HL-60 (cell line): Measurements from ENCODE around the gene PTTG1IP.

ENCODE experiments used
- DNase-seq, 2 experiments: peaks; one replicate each; pipeline ENCODE4 v3.0.0-alpha.2; 2010 to 2020; ENCODE audit warnings: low read depth in 1 of 2, low spot score in 1 of 2
- H3K27ac ChIP-seq: fragments of 250-450 bp; sonication (Bioruptor Pico); replicated peaks from 2 replicates; pipeline ENCODE4 v1.5.1; 2020; ENCODE audit warnings: mild to moderate bottlenecking, moderate library complexity
- H3K27me3 ChIP-seq: fragments of 250-450 bp; sonication (Bioruptor Pico); 2 replicates; pipeline ENCODE4 v1.5.1; 2021; ENCODE audit warnings: mild to moderate bottlenecking, moderate library complexity; ENCODE audit not compliant: insufficient read depth, poor library complexity, severe bottlenecking
- H3K4me3 ChIP-seq: replicated peaks from 2 replicates; pipeline ENCODE4 v1.5.1; 2011; ENCODE audit warnings: mild to moderate bottlenecking, control low read depth, low read length; ENCODE audit not compliant: insufficient read depth
- GABPA ChIP-seq: IDR thresholded peaks from 2 replicates; pipeline ENCODE4 v1.6.1; 2012; ENCODE audit warnings: low read depth
- POLR2AphosphoS5 ChIP-seq: IDR thresholded peaks from 2 replicates; pipeline ENCODE4 v1.6.1; 2012; ENCODE audit warnings: low read depth
- SPI1 ChIP-seq: IDR thresholded peaks from 2 replicates; pipeline ENCODE4 v1.6.1; 2012; ENCODE audit warnings: low read depth, mild to moderate bottlenecking, borderline replicate concordance
- TF ChIP-seq, protein P1 (sequence below): IDR thresholded peaks from 2 replicates; pipeline ENCODE4 v1.6.1; 2012; ENCODE audit warnings: low read depth; ENCODE audit not compliant: insufficient replicate concordance
- TF ChIP-seq, protein P2 (sequence below): IDR thresholded peaks from one replicate; pipeline ENCODE4 v1.5.1; 2011; ENCODE audit warnings: low read length, control low read depth, inconsistent platforms; ENCODE audit not compliant: insufficient read depth

Gene PTTG1IP

DNA sequence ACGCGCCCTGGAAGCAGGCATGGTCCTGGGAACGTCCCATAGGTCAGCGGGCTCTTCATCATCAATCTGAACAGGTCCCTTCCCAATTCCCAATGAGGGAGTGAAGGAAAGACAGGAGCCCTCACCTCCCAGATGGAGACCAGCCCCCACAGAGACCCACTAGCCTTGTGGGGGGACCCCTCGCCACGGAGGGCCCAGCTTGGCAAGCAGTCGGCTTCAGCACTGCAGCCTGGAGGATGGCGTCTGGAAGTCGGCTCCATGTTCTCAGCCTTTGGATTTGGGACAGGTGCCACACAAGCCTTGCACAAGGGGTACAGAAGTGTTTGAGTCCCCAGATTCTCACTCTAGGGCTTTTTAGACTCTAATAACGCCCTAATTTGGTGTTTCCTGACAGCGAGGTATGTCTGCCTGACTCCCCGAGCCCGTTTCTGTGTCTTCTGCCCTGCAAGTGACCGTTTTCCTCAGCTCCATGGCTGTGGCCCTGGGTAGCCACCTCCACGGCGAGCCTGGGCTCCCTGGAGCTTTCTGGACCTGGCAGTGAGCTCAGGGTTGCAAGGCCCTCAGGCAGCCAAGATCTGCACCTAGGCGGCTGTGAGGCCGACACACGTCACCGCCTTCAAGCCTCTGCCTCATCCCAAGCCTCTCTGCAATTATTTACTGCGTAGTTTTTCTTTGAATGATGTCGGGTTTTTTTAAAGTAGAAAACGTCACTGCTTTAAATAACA, 30.6 kb downstream of the PTTG1IP start:
- no peak overlapping the region for H3K27ac ChIP-seq
- DNase-seq: no peak
- TF ChIP-seq SPI1: no peak
- H3K4me3 ChIP-seq: no peak overlapping the region
- H3K27me3 ChIP-seq: no peaks in the 10 kb centered on the region

DNA sequence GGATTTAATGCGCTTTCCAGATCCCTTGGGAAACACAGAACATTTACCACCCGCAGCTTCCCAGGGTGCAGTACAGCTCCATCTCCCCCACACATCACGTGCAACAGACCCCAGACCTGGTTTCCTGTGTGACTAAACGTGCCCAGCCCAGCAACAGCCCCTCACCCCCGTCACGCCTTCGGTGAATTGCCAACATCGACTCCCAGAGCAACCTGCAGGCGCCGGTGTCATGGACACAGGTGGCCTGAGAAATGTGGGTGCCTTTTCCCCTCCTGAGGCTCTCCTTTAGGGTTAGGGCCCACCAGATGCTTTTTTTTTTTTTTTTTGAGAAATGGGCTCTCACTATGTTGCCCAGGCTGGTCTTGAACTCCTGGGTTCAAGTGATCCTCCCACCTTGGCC, 31.4 kb downstream of the PTTG1IP start:
- Histone ChIP-seq H3K27ac (no peak overlapping the region), H3K27me3 (no peaks in the 10 kb centered on the region), H3K4me3 (no peak overlapping the region)
- no peak for DNase-seq
- TF ChIP-seq, protein P1, sequence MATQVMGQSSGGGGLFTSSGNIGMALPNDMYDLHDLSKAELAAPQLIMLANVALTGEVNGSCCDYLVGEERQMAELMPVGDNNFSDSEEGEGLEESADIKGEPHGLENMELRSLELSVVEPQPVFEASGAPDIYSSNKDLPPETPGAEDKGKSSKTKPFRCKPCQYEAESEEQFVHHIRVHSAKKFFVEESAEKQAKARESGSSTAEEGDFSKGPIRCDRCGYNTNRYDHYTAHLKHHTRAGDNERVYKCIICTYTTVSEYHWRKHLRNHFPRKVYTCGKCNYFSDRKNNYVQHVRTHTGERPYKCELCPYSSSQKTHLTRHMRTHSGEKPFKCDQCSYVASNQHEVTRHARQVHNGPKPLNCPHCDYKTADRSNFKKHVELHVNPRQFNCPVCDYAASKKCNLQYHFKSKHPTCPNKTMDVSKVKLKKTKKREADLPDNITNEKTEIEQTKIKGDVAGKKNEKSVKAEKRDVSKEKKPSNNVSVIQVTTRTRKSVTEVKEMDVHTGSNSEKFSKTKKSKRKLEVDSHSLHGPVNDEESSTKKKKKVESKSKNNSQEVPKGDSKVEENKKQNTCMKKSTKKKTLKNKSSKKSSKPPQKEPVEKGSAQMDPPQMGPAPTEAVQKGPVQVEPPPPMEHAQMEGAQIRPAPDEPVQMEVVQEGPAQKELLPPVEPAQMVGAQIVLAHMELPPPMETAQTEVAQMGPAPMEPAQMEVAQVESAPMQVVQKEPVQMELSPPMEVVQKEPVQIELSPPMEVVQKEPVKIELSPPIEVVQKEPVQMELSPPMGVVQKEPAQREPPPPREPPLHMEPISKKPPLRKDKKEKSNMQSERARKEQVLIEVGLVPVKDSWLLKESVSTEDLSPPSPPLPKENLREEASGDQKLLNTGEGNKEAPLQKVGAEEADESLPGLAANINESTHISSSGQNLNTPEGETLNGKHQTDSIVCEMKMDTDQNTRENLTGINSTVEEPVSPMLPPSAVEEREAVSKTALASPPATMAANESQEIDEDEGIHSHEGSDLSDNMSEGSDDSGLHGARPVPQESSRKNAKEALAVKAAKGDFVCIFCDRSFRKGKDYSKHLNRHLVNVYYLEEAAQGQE: no peak
- TF ChIP-seq, protein P2, sequence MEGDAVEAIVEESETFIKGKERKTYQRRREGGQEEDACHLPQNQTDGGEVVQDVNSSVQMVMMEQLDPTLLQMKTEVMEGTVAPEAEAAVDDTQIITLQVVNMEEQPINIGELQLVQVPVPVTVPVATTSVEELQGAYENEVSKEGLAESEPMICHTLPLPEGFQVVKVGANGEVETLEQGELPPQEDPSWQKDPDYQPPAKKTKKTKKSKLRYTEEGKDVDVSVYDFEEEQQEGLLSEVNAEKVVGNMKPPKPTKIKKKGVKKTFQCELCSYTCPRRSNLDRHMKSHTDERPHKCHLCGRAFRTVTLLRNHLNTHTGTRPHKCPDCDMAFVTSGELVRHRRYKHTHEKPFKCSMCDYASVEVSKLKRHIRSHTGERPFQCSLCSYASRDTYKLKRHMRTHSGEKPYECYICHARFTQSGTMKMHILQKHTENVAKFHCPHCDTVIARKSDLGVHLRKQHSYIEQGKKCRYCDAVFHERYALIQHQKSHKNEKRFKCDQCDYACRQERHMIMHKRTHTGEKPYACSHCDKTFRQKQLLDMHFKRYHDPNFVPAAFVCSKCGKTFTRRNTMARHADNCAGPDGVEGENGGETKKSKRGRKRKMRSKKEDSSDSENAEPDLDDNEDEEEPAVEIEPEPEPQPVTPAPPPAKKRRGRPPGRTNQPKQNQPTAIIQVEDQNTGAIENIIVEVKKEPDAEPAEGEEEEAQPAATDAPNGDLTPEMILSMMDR: no peak
- no peak for TF ChIP-seq POLR2AphosphoS5
- no peak for TF ChIP-seq GABPA
- no peak for TF ChIP-seq SPI1

DNA sequence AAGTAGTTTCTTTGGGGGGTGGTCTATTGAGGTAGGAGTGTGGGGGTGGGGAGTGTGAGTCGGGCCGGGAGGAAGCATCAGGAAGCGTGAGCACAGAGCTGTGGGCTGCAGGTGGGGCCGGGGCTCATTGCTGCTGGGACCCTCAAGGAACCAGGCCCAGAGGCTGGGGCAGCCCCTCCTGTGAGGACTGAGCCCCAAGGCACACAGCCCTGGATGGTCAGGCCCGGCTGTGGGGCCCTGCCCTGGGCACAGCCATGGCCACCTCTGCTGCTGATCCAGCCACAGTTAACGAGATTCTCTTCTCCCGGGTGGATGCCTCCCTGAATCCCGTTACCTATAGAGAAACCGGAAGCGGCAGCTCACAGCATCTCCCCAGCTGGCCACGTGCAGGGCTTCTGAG, 32.7 kb downstream of the PTTG1IP start:
- Histone ChIP-seq H3K27ac (no peak overlapping the region), H3K4me3 (no peak overlapping the region), H3K27me3 (no peaks in the 10 kb centered on the region)
- no peak for DNase-seq
- TF ChIP-seq, protein P1: no peak
- TF ChIP-seq POLR2AphosphoS5 (no peak), GABPA (no peak), SPI1 (no peak)
- TF ChIP-seq, protein P2: no peak

DNA sequence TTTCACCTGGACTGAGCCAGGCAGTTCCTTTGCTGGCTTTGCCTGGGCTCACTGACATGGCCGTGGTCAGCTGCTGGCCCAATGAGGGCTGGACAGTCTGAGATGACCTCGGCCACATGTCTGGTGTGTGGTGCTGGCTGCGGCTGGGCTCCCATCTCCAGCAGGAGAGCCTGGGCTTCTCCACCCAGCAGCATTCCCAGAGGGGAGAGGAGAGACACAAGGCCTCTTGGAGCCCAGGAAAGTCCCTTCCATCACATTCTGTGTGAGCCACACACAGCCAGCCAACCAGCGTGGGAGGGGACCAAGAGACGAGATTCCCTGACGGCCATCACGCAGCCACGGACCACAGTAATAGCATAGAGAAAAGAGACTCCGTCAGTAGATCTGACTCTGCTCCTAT, 34.5 kb downstream of the PTTG1IP start:
- Histone ChIP-seq H3K27ac (no peak overlapping the region), H3K4me3 (no peak overlapping the region), H3K27me3 (no peaks in the 10 kb centered on the region)
- DNase-seq: no peak
- TF ChIP-seq SPI1 (no peak), POLR2AphosphoS5 (no peak), GABPA (no peak)
- TF ChIP-seq, protein P1: no peak
- TF ChIP-seq, protein P2: no peak
